ENCODE measurements around the gene KAT7. TPM values are rescaled to one million over a fixed set of nuclear protein-coding genes. Genes with fewer than 3 reads are reported as not detected.

The KAT7 gene
- total and polyA plus RNA-seq, 9 donors = 18.4 to 76.6 (median 62.8) TPM

DNA sequence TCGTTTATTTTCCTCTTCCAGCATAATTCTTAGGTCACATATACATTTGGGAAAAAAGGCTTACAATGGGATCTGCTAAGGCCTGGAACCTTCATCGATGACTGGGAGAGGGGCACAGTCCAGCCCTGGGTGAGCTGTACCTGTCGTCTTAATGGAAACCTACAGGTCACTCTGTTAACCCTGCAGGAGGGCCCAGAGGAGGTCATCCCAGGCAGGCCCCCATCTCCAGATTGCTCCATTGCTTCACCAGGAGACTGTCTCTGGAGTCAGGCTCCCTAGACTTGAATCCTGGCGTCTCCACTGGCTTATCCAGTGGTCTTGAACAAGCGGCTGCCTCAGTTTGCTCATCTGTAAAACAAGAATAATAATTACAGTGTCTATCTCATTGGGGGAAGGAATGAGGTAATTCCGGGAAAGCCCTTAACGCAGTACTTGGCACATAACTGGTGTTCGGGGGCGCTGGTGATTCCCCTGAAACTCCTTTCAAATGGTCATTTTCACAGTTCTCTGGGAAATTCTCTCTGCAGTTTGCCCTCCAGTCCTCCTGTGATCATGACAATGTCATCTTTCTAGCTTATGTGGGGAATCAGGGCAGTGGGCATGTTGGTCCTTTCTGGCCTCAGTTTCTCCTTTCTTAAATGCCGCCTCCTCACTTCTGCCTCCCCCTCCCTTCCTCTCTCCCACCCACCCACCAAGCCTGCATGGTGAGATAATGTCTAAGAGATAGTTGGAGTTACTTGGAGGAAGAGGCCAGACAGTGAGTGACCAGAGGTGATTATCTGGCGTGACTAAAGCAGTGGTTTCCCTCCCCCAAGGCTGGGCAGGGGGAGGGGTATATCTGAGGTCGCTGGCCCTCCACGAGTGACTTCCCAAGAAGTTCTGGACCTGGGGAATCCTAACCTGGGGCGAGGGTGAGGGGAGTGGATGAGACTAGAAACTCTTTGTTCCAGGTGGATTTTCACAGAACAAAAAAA is 90.7 kb downstream of the KAT7 start:
- H3K4me3 ChIP-seq = no peak overlapping the region
- TF ChIP-seq, protein P1, sequence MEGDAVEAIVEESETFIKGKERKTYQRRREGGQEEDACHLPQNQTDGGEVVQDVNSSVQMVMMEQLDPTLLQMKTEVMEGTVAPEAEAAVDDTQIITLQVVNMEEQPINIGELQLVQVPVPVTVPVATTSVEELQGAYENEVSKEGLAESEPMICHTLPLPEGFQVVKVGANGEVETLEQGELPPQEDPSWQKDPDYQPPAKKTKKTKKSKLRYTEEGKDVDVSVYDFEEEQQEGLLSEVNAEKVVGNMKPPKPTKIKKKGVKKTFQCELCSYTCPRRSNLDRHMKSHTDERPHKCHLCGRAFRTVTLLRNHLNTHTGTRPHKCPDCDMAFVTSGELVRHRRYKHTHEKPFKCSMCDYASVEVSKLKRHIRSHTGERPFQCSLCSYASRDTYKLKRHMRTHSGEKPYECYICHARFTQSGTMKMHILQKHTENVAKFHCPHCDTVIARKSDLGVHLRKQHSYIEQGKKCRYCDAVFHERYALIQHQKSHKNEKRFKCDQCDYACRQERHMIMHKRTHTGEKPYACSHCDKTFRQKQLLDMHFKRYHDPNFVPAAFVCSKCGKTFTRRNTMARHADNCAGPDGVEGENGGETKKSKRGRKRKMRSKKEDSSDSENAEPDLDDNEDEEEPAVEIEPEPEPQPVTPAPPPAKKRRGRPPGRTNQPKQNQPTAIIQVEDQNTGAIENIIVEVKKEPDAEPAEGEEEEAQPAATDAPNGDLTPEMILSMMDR (IDR thresholded peaks at IDR 0.05) = no peak
- TF ChIP-seq EP300 (IDR thresholded peaks at IDR 0.05) = no peak
- no peak for TF ChIP-seq POLR2A (IDR thresholded peaks at IDR 0.05)
- H3K27ac ChIP-seq = no peak overlapping the region
- H3K36me3 ChIP-seq = no peaks in the 10 kb centered on the region
- WGBS, 3 donors = 55 to 61% (median 59%) methylated on average over 14 of the region's 14 CpGs
- H3K27me3 ChIP-seq = no peaks in the 10 kb centered on the region
- intact Hi-C loops (cut with DNase I) = no loop called here
- H3K4me1 ChIP-seq (ENCODE audit: insufficient read depth) = peaks cover 1% of the 10 kb centered on the region
- DNase-seq = no peak
- no peaks in the 10 kb centered on the region for H3K9me3 ChIP-seq

DNA sequence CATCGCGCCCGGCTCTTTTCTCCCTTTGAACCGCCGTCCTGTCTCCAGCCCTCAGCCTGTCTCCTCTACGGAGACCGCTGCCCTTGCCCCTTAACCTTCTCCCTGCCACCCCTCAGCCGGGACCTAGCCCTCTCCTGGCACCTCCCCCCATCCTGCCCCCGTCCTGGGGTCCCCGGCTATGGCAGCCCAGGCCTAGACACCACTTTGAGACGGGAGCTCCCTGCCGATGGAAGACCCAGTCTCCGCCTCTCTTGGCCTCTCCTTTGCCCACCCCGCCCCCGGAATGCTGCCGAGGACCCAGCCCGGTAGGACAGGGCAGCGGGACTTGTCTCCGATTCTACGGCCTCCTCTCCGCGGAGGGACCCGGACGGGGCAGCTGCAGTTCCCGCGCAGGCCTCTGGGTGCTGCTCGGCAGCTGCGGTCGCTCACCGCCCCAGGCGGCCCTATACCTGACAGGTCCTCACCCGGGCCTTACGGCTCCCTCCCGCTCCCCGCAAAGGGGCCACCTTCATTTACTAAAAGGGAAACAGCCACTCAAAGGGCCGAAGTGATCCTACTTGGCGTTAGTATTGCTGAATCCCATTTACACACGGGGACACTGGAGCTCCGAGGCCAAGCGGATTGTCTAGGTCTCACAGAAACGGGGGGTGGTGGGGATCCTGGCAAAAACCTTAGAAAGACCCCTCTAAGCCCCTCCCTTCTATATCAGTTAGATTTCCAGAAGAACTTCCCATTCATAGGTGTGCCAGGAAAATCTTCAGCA is 92.0 kb downstream of the KAT7 start:
- WGBS, 3 donors = 6 to 10% (median 8%) methylated on average over 41 of the region's 41 CpGs
- H3K4me3 ChIP-seq = no peak overlapping the region
- peak; percentile 60 to 83 (median 77) for DNase-seq
- H3K9me3 ChIP-seq = no peaks in the 10 kb centered on the region
- H3K27me3 ChIP-seq = no peaks in the 10 kb centered on the region
- H3K27ac ChIP-seq = no peak overlapping the region
- TF ChIP-seq, protein P1 (IDR thresholded peaks at IDR 0.05) = peak; percentile 93 to 95 (median 94)
- TF ChIP-seq POLR2A (IDR thresholded peaks at IDR 0.05) = no peak
- no peak for TF ChIP-seq EP300 (IDR thresholded peaks at IDR 0.05)
- no peaks in the 10 kb centered on the region for H3K36me3 ChIP-seq
- H3K4me1 ChIP-seq (ENCODE audit: insufficient read depth) = peaks cover 1% of the 10 kb centered on the region
- intact Hi-C loops (cut with DNase I) = loop anchor here (1.0 to 5.0 kb wide), 3 partner anchors 116 to 118 kb away; partner anchors contain the start of gene DLX3 (in 1 of the 4)

DNA sequence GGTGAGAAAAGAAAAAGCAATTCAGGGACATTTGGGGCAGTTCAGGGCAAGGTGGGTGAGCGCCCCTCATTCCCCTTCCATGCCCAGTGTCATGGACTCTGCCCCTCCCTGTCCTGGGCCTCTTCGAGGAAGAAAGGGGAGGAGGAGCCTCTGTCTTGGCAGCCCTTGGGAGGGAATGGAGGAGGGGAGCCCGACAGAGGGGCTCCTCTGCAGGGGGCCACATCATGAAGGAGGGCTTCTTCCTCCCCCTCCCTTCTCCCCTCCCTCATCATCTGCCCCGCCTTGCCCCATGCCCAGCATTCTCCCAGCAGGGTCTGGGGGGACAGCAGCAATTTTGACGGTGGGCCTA is 92.5 kb downstream of the KAT7 start:
- intact Hi-C loops (cut with DNase I) = loop anchor here in 1 of 4 donors (5.0 kb wide), 1 partner anchor 116 kb away; the partner anchor contains the start of gene DLX3
- Histone ChIP-seq H3K27ac (no peak overlapping the region), H3K4me3 (no peak overlapping the region), H3K27me3 (no peaks in the 10 kb centered on the region), H3K36me3 (no peaks in the 10 kb centered on the region), H3K4me1 (ENCODE audit: insufficient read depth) (peaks cover 1% of the 10 kb centered on the region), H3K9me3 (no peaks in the 10 kb centered on the region)
- DNase-seq = no peak
- TF ChIP-seq, protein P1 (IDR thresholded peaks at IDR 0.05) = no peak
- no peak for TF ChIP-seq EP300 (IDR thresholded peaks at IDR 0.05)
- TF ChIP-seq POLR2A (IDR thresholded peaks at IDR 0.05) = no peak
- whole genome bisulfite sequencing, 3 donors = 30 to 37% (median 36%) methylated on average over 5 of the region's 5 CpGs

DNA sequence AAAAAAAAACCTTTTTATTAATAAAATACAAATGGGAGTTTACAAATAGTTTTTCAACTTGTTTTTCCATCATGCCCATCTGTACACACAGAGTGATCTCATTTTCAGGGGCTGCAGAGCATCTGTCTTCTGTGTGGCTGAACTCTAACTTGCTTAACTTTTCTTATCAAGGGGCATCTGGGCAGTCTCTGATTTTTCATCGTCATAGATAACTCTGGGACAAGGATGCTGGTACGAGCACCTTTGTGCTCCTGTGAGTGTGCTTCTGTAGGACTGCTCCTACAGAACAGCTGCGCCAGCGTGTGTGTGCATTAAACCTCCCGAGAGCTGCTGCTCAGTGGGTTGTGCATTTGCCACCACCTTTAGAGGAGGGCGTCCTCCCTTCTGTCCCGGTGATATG is 94.0 kb downstream of the KAT7 start:
- Histone ChIP-seq H3K4me3 (no peak overlapping the region), H3K9me3 (no peaks in the 10 kb centered on the region), H3K4me1 (ENCODE audit: insufficient read depth) (peaks cover 1% of the 10 kb centered on the region), H3K27ac (no peak overlapping the region), H3K36me3 (no peaks in the 10 kb centered on the region), H3K27me3 (no peaks in the 10 kb centered on the region)
- intact Hi-C loops (cut with DNase I) = loop anchor here in 1 of 4 donors (5.0 kb wide), 1 partner anchor 115 kb away; the partner anchor contains the start of gene DLX3
- no peak for TF ChIP-seq EP300 (IDR thresholded peaks at IDR 0.05)
- TF ChIP-seq, protein P1 (IDR thresholded peaks at IDR 0.05) = no peak
- no peak for TF ChIP-seq POLR2A (IDR thresholded peaks at IDR 0.05)
- WGBS, 3 donors = 23 to 48% (median 28%) methylated on average over 7 of the region's 7 CpGs
- DNase-seq = no peak

Data from ovary (tissue), 9 donors.